Measurements from ENCODE around the gene PDXDC1. TPM values are rescaled to one million over a fixed set of nuclear protein-coding genes. Genes with fewer than 3 reads are reported as not detected.
"Not testable (repeated sequence)": the region's sequence is repeated elsewhere in the genome, so short reads cannot be mapped to it uniquely, and the experiment has no call there.

The PDXDC1 gene
- total RNA-seq, 1 experiment from 2014 or later = 94.3 TPM

GRCh38 chr16:15163055-15163454 is 188.2 kb downstream of the PDXDC1 start:
- H3K4me3 ChIP-seq (replicated peaks in 1 of 2; ENCODE audit: low read depth in 1 of 2, low read length in 2 of 2); H3K4me2 ChIP-seq (ENCODE audit: low read length); H3K9me2 ChIP-seq (ENCODE audit: insufficient read depth); DNase-seq (ENCODE audit: low read depth, low spot score); H3K9me3 ChIP-seq (ENCODE audit: control insufficient read depth in 1 of 2, insufficient read depth in 1 of 2, low read depth in 1 of 2, low read length in 2 of 2); RAD21 ChIA-PET (ENCODE audit: low non-redundant PET in 1 of 2, low total read pairs in 2 of 2, uncharacterized antibody in 2 of 2, unreplicated experiment in 2 of 2); intact Hi-C loops (cut with micrococcal nuclease); BruUV-seq (replicated peaks); H3K79me2 ChIP-seq (ENCODE audit: insufficient read depth, low read length); H2AFZ ChIP-seq (ENCODE audit: low read depth, low read length, poor library complexity, severe bottlenecking); H3K27ac ChIP-seq (ENCODE audit: low read depth, low read length); H3K9ac ChIP-seq (ENCODE audit: low read length); H3K36me3 ChIP-seq (ENCODE audit: control insufficient read depth in 1 of 2, insufficient read depth in 2 of 2, low read length in 2 of 2); ATAC-seq; H3K27me3 ChIP-seq (ENCODE audit: insufficient read depth, low read length); CTCF ChIA-PET; H4K20me1 ChIP-seq (ENCODE audit: insufficient read depth); H3K4me1 ChIP-seq (ENCODE audit: control insufficient read depth in 1 of 2, insufficient read depth in 2 of 2, low read length in 2 of 2); POLR2A ChIA-PET: not testable (repeated sequence)

GRCh38 chr16:15166177-15166576 is 191.4 kb downstream of the PDXDC1 start:
- H3K79me2 ChIP-seq (ENCODE audit: insufficient read depth, low read length); POLR2A ChIA-PET; CTCF ChIA-PET; H3K9me3 ChIP-seq (ENCODE audit: control insufficient read depth in 1 of 2, insufficient read depth in 1 of 2, low read depth in 1 of 2, low read length in 2 of 2); BruUV-seq (replicated peaks); H2AFZ ChIP-seq (ENCODE audit: low read depth, low read length, poor library complexity, severe bottlenecking); H3K4me3 ChIP-seq (replicated peaks in 1 of 2; ENCODE audit: low read depth in 1 of 2, low read length in 2 of 2); H3K27ac ChIP-seq (ENCODE audit: low read depth, low read length); intact Hi-C loops (cut with micrococcal nuclease); RAD21 ChIA-PET (ENCODE audit: low non-redundant PET in 1 of 2, low total read pairs in 2 of 2, uncharacterized antibody in 2 of 2, unreplicated experiment in 2 of 2); H3K9me2 ChIP-seq (ENCODE audit: insufficient read depth); H3K36me3 ChIP-seq (ENCODE audit: control insufficient read depth in 1 of 2, insufficient read depth in 2 of 2, low read length in 2 of 2); H3K4me2 ChIP-seq (ENCODE audit: low read length); H3K4me1 ChIP-seq (ENCODE audit: control insufficient read depth in 1 of 2, insufficient read depth in 2 of 2, low read length in 2 of 2); H4K20me1 ChIP-seq (ENCODE audit: insufficient read depth); DNase-seq (ENCODE audit: low read depth, low spot score); H3K9ac ChIP-seq (ENCODE audit: low read length); H3K27me3 ChIP-seq (ENCODE audit: insufficient read depth, low read length): not testable (repeated sequence)
- peak; percentile 77 for ATAC-seq

- BruUV-seq (replicated peaks); CTCF ChIA-PET: not testable (repeated sequence)
Observed at GRCh38 chr16:15168303-15168702, 193.5 kb downstream of the PDXDC1 start.

GRCh38 chr16:15168953-15169652 is 194.3 kb downstream of the PDXDC1 start:
- H3K4me3 ChIP-seq (replicated peaks in 1 of 2; ENCODE audit: low read depth in 1 of 2, low read length in 2 of 2); POLR2A ChIA-PET; CTCF ChIA-PET; H3K36me3 ChIP-seq (ENCODE audit: control insufficient read depth in 1 of 2, insufficient read depth in 2 of 2, low read length in 2 of 2); ATAC-seq; H3K9me2 ChIP-seq (ENCODE audit: insufficient read depth); H3K27me3 ChIP-seq (ENCODE audit: insufficient read depth, low read length); H3K79me2 ChIP-seq (ENCODE audit: insufficient read depth, low read length); BruUV-seq (replicated peaks); H3K27ac ChIP-seq (ENCODE audit: low read depth, low read length); DNase-seq (ENCODE audit: low read depth, low spot score); H2AFZ ChIP-seq (ENCODE audit: low read depth, low read length, poor library complexity, severe bottlenecking); intact Hi-C loops (cut with micrococcal nuclease); H3K4me2 ChIP-seq (ENCODE audit: low read length); RAD21 ChIA-PET (ENCODE audit: low non-redundant PET in 1 of 2, low total read pairs in 2 of 2, uncharacterized antibody in 2 of 2, unreplicated experiment in 2 of 2); H3K9ac ChIP-seq (ENCODE audit: low read length); H3K9me3 ChIP-seq (ENCODE audit: control insufficient read depth in 1 of 2, insufficient read depth in 1 of 2, low read depth in 1 of 2, low read length in 2 of 2); H4K20me1 ChIP-seq (ENCODE audit: insufficient read depth); H3K4me1 ChIP-seq (ENCODE audit: control insufficient read depth in 1 of 2, insufficient read depth in 2 of 2, low read length in 2 of 2): not testable (repeated sequence)

More at GRCh38 chr16:15168303-15168702, 193.5 kb downstream of the PDXDC1 start:
- RAD21 ChIA-PET (ENCODE audit: low non-redundant PET in 1 of 2, low total read pairs in 2 of 2, uncharacterized antibody in 2 of 2, unreplicated experiment in 2 of 2); H3K4me2 ChIP-seq (ENCODE audit: low read length); H3K9me2 ChIP-seq (ENCODE audit: insufficient read depth); H3K4me1 ChIP-seq (ENCODE audit: control insufficient read depth in 1 of 2, insufficient read depth in 2 of 2, low read length in 2 of 2); H3K27ac ChIP-seq (ENCODE audit: low read depth, low read length); DNase-seq (ENCODE audit: low read depth, low spot score); ATAC-seq; POLR2A ChIA-PET; H3K27me3 ChIP-seq (ENCODE audit: insufficient read depth, low read length); H4K20me1 ChIP-seq (ENCODE audit: insufficient read depth); H2AFZ ChIP-seq (ENCODE audit: low read depth, low read length, poor library complexity, severe bottlenecking); H3K9ac ChIP-seq (ENCODE audit: low read length); intact Hi-C loops (cut with micrococcal nuclease); H3K79me2 ChIP-seq (ENCODE audit: insufficient read depth, low read length); H3K4me3 ChIP-seq (replicated peaks in 1 of 2; ENCODE audit: low read depth in 1 of 2, low read length in 2 of 2); H3K9me3 ChIP-seq (ENCODE audit: control insufficient read depth in 1 of 2, insufficient read depth in 1 of 2, low read depth in 1 of 2, low read length in 2 of 2); H3K36me3 ChIP-seq (ENCODE audit: control insufficient read depth in 1 of 2, insufficient read depth in 2 of 2, low read length in 2 of 2): not testable (repeated sequence)
